Activated CD4-positive, alpha-beta T cell treated with anti-CD3 and anti-CD28 coated beads, Interleukin-2, amount 50 U/mL, for 16 hours (primary cell): ENCODE results near the gene KCTD14.
"Not testable (repeated sequence)": the region's sequence is repeated elsewhere in the genome, so short reads cannot be mapped to it uniquely, and the experiment has no call there.

Experiments used
- DNase-seq: peaks from one replicate; pipeline ENCODE4 v3.0.0-alpha.2; 2020

Gene KCTD14, protein sequence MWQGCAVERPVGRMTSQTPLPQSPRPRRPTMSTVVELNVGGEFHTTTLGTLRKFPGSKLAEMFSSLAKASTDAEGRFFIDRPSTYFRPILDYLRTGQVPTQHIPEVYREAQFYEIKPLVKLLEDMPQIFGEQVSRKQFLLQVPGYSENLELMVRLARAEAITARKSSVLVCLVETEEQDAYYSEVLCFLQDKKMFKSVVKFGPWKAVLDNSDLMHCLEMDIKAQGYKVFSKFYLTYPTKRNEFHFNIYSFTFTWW

DNA sequence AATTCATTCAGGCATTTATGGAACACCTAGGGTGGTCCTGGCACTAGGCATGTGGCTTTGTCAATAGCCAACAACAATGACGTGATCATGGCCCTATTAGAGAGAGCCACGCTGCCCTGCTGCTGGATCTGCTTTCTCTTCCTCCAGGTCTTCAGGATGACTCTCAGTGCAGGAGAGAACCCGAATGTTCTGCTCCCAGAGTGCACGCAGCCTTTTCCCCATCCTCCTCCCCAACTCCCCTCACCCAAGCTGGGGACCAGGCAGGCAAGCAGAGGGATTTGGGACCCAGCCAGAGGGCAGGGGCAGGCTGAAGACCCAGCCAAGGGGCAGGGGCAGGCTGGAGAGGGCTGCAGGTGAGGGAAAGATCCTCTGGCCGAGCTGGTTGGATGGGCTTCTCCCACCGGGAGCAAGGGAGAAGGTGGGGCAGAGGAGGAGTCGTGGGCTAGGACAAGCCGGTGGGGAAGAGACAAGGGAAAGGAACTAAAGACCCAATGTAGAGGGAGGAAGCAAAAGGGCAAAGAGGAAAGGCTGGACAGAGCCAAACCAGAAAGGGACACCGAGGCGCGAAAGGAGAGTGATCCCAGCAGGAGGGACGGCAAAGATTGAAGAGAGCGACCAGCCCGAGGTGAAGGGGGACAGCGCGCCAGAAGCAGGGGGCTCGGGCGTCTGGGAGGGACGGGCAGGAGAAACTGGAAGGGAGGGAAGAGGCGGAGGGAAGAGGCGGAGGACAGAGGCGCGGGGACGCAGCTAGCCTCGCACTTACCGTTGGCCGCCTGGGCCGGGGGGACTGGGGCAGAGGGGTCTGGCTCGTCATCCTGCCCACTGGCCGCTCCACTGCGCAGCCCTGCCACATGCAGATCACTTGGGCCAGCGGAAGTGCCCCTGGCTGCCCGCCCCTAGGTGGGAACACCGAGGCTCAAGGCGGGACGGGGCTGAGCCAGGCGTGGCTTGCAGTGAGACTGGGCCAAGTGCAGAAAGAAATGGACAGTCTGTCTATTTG lies at the start of gene KCTD14:
Gene KCTD14 (minus strand): TSS at position 880 of the 1,000 bp plus-strand sequence. CDS start 27 bp downstream, at position 853.
- DNase-seq, result no peak

GRCh38 chr11:78072455-78072854 lies 49.4 kb upstream of the KCTD14 start:
- no peak for DNase-seq

GRCh38 chr11:78071717-78072116 lies 48.6 kb upstream of the KCTD14 start:
- DNase-seq, result no peak

DNA sequence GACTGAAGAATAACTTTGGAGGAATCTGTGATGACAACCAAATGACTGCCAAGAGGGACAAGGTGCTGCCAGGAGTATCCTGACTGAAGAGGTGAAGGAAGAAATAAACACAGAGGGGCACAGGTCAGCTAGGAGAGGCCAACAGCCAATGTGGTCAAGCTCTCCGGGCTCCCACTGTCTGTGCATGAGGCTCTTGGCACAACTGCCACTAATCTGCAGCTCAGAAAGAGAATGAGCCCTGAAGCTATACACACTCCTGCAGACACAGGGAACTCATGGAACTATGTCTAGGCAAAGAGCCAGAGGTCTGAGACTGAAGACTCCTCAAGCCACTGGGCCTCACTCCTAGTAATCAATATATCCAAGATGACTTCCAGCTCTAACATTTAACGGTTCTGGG lies 47.5 kb upstream of the KCTD14 start:
- DNase-seq, result no peak

DNA sequence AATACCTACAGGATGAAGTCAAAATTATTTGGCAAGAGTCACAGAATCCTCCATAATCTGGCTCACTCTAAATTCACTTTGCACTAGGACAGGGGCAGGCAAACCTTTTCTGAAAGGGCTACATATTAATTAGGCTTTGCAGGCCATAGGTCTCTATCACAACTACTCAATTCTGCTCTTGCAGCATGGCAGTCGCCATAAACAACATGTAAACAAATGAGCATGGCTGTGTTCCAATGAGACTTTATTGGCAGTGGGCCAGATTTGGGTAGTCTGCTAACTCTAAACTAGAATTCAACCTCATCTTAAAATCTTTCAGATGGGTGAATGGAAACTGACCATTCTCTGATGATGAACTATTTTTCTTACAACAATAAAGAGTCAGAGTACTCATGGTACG lies 46.4 kb upstream of the KCTD14 start:
- no peak for DNase-seq

- DNase-seq, result no peak
These were observed 44.6 kb upstream of the KCTD14 start for GRCh38 chr11:78067704-78068103.

DNA sequence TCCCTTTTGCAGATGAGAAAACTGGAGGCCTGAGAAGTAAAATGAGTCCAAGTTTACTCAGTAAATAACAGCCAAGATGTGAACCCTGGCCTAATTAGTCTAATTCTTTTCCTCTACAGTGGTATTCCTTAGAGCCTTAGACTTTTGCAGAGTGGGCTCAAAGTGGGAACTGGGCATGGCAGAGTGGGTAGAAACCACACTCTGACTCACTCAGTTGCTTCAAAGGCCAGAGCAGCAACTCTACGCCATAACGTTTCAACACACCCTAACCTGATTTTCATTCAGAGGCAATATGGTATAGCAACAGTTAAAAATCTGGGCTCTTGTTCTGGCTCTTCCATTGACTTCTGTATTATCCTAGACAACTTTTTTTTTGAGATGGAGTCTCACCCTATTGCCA lies 43.4 kb upstream of the KCTD14 start:
- DNase-seq, result no peak

GRCh38 chr11:78065203-78065602 lies 42.1 kb upstream of the KCTD14 start:
- DNase-seq, result no peak

- no peak for DNase-seq
These were observed 40.5 kb upstream of the KCTD14 start, which contains the start of gene THRSP for GRCh38 chr11:78063440-78064181. Gene THRSP, plus strand, starts transcription at chr11:78063861. Its CDS starts 21 bp downstream, at chr11:78063882.

- no peak for DNase-seq
These were observed 39.6 kb upstream of the KCTD14 start for GRCh38 chr11:78062671-78063070.

DNA sequence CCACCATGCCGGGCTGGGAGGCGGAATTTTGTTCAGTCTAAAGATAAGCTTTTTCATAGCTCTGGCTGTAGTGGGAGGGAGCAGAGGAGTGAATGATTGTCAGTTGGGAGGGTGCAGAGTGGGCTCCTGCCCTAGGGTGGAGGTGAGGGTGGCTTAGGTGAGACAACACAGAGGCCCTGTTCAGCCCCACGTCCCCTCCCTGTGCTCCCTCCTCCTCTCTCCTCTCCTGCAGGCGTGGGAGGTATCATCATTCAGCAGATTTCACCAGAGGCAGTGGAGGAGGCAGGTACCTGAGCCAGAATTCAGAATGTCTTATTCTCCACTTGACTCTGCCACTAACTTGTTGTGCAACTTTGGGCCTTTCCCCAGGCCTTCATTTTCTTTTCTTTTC lies 38.8 kb upstream of the KCTD14 start:
- no peak for DNase-seq

DNA sequence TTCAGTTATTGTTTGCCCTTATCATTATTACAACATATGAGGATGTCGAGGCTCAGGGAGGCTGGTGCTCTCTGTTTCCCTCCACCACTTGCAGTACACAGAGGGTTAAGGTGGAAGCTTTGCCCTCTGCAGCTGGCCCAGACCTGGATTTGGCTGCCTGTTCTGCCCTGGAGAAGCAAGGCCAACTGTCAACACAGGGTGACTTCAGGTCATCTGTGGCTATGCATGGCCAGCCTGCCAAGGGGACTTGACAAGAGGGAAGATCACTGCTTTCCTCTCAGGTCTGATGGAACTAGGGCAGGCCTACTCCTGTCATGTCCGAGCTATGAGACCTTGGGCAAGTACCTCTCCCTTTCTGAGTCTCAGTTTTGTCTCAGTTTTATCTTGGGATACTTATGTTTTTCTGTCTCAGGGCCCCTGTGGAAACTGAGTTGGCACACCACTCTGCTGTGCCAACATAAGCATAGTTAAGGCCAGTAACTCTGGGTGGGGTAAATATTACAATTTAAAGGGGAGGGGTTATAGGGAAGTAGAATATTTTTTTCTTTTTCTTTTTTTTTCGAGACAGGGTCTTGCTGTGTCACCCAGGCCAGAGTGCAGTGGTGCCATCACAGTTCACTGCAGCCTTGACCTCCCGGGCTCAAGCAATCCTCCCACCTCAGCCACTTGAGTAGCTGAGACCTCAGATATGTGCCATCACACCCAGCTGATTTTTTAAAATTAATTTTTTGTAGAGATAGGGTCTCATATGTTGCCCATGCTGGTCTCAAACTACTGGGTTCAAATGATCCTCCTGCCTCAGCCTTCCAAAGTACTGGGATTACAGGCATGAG lies 38.2 kb upstream of the KCTD14 start:
- DNase-seq, result no peak

GRCh38 chr11:78060533-78060932 lies 37.5 kb upstream of the KCTD14 start:
- no peak for DNase-seq

DNA sequence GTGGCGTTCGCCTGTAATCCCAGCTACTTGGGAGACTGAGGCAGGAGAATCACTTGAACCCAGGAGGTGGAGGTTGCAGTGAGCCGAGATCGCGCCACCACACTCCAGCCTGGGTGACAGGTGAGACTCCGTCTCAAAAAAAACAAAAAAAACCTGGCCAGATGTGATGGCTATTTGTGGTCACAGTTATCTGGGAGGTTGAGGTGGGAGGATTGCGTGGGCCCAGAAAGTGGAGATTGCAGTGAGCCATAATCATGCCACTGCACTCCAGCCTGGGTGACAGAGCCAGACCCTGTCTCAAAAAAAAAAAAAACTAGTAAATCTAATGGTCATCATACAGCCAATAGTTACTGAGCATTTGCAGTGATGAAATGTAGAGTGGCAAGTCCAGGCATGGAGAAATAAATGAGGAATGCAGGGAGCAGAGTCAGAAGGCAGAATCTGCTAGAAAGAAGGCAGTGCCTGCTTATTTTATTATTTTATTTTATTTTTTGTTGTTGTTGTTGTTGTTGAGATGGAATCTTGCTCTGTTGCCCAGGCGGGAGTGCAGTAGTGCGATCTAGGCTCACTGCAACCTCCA lies 36.8 kb upstream of the KCTD14 start:
- DNase-seq, result not testable (repeated sequence)

DNA sequence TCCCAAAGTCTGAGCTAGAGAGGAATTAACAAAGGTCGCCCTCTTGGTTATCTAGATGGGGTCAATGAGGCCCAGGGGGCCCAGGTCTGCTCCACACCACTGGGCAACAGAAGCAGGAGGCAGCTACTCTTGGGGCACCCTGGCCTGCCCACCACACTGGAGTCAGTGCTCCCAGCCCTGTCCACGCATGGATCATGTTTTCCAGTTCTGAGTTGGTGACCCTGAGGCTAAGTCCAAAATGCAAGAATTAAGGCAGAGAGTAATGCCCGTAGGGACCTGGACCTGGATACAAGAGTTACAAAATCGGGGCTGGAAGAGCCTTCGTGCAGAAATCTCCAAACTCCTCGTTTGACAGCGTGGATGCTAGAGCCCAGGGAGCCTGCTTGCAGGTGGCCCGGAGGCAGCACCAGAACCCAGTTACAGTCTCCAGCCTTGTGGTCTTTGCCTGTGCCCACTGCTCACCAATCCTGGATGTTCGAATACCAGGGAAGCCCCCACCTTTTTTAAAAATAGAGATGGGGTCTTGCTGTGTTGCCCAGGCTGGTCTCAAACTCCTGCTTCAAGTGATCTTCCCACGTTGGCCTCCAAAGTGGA lies 34.5 kb upstream of the KCTD14 start:
- no peak for DNase-seq

DNA sequence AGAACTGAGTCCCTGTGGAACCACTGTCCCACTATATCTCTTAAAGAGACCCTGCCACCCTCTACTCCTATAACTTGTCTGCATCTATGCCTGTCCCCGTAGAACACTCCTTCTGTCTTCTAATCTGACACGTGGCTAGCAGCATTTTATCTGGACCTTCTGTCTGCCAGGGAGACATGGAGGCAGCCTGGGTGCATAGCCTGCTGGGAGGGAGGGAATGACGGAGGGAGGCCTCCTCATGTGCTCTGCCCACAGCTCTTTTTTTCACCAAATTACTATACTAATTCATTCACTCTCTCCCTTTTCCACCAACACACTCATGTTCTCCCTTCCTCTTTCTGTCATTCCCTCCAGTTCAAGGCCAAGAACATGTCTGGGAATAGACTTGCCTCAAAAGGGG lies 33.0 kb upstream of the KCTD14 start:
- no peak for DNase-seq

DNA sequence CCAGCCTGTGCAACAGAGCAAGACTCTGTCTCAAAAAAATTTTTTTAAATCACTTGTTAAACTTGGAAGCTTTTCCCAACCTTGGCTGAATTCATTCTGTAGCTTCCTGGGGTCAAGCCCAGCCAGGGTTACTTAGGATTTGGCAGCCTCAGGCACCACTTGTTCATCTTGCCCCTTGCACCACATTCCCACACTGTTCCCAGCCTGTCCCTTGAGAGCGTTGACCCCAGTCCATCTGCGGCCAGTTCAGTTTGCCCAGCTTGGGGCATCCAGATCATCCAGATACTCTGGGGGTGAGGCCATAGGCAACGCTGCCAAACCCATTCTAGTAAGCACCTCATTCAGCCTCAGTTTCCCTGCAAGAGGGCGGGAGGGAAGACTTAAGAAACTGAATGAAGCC lies 31.9 kb upstream of the KCTD14 start:
- no peak for DNase-seq

GRCh38 chr11:78050964-78051831 lies 28.1 kb upstream of the KCTD14 start:
- no peak for DNase-seq

GRCh38 chr11:78049348-78049747 lies 26.3 kb upstream of the KCTD14 start:
- no peak for DNase-seq

- DNase-seq, result no peak
These were observed 25.5 kb upstream of the KCTD14 start for GRCh38 chr11:78048561-78048960.

DNA sequence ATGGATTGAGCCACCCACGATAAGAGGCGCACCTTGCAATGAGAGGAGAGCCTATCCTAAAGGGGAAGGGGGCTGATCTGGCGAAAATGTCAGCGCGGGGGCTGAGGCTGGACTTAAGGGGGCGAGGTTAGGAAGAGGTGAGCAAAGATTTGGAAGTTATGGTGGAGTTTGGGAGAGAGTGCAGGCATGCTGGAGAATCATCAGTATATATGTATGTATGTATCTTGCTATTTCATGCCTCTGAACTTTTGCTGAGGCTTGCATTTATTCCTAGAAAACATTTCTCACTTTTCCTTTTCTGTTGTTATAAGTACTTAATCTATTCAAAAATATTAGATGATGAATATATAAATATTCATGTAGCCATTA lies 23.4 kb upstream of the KCTD14 start:
- no peak for DNase-seq
